NCI-H2107 treated with DMSO at 0.1 percent for 48 hours (cell line): ENCODE data around the gene UBAC2.
A peak's percentile ranks its signal among the peaks of the same experiment; 100 is the strongest.

Source experiments
- DNase-seq: peaks from one replicate; lab custom pipeline; 2025; ENCODE audit not compliant: unreplicated experiment; lab: John Stamatoyannopoulos, UW

Gene UBAC2

DNA sequence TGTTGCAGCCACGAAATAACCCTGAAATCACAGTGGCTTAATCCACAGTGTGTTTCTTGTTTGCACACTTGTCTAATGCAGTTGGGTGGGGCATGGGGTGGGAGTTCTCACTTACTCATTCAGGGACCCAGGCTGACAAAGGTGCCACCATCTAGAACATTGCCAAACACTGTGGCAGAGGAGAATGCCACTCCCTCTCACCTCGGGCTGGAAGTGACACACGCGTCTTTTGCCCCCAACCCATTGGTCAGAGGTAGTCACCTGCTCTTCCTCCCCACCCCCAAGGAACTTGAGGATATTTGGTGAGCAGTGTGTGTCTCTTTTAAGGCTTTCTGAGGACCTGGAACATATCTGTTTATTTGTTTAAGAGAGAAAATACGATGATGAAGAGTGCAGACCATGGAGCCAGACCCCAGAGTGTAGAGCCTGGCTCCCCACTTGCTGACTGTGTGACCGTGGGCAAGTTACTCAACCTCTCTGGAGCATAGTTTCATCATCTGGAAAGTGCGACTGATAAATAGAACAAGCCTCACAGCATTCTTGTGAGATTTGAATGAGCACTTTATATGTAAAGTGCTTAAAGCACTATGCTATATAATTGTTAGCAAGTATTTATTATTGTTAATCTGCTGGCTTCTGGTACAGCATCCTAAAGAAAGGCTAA is 89.2 kb downstream of the UBAC2 start:
- DNase-seq = no peak

DNA sequence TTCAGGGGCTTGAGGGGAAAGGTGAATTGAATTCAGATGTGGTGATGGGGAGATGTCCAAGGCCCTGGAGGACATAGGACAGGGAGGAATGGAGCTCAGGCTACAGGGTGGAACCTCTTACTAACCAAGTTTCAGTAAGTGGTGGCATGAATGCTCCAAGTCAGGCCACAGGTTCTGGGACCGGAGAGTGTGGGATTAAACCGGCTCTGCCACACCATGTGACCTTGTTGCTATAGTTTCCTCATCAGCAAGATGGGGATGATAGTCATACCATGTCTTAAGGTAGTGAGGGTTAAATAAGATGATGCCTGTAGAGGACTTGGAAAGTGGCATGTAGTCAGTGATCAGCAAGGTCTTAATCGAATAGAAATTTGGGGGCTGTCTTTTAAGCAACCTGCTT is 90.2 kb downstream of the UBAC2 start:
- no peak for DNase-seq

DNA sequence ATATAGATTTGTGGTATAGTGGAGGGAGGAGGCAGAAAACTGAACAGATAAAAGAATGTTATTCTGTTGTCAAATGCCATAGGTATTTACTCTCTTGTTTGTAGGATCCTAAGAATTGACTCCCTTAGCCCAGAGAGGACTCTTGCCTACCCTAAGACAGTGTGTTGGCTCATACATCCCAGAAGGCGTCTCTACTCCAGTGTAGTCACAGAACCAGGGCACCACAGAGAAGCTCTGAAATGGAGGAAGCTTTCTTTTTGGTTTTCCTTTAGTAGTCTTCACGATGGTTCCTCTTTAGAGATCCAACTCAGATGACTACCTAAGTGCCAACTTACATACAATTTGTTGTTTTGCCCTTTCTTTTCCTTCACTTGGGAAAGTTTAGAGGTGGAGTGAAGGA is 92.5 kb downstream of the UBAC2 start:
- no peak for DNase-seq

DNA sequence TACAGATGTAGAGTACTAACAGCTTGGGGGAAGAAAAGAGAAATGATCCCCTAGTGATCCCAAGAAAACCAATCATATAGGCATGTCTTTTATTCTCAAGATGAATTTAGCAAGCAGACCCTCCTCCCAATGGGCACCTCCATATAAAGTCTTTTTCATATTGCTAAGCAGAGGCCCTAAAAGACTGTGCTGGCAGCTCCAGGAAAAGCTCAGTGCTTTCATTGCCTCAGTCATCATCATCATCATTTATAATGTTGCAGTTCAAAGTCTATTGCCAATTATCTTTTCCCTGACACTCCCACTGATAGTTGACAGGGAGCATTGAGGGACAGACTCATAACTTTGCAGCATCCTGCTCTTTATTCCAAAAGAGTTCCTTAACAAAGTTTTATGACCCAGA is 93.5 kb downstream of the UBAC2 start:
- no peak for DNase-seq

DNA sequence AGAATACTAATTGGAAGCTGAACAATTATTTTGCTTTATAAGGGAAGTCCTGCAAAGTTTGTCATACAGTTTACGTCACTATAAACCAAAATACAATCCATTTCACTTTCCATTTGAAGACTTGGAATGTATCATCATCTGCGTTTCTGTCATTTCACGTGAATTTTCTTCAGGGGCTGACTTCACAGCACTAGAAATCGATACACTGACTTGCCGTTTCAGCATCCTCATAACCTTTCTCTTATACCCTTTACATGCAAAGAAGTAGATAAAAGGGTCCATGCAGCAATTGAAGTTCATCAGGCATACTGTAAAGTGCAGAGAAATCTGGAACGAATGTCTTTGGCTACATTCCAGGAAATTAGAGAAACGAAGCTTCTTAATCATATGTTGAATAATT is 94.3 kb downstream of the UBAC2 start:
- DNase-seq = no peak

DNA sequence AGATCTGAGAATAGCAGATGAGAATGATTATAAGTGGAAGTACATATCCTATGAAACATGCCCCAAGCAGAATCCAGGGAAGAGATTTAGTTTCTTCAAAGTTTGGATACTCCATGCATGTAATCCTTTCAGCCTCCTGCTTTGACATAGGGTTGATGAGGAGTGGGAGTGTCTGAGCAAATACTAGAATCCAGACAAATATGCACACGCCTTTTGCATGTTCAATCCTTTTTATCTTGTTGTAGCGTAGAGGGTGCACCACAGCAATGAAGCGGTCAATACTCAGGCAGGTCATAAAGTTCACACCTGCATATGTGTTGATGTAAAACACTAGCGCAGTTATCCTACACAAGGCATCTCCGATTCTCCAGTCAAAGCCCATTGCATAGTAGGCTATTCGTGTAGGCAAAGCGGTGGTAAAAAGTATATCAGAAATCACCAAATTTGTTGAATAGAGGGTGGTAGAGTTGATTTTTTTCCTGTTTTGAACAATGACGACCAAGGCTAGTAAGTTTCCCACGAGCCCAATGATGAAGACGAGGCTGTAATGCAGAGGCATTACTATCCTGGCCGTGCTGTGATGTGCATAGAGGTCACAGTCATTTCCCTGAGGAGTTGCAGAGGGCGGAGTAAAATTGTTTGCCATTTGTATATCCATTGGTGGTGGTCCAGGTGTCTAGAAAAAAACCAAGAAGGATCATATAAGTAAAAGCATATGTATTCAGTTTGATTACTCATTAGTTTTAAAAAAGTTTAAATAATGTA is 95.0 kb downstream of the UBAC2 start:
- no peak for DNase-seq

DNA sequence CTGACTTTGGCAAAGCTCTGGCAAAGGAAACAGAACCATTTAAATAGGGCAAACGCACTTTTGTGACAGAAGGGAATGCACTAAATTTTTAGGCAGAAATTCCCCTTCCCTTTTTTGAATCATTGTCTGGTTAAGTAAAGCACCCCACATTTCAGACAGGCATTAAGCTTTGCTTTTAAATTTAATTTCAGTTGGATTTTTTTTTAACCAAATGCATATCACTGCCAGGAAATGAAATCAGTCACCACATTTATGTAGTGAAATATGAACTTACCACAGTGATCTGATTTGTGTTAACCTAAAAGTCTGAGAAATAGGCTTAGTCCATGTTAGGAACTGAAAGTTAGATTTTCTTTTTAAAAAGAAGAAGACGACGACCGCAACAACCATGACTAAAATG is 95.7 kb downstream of the UBAC2 start:
- no peak for DNase-seq

DNA sequence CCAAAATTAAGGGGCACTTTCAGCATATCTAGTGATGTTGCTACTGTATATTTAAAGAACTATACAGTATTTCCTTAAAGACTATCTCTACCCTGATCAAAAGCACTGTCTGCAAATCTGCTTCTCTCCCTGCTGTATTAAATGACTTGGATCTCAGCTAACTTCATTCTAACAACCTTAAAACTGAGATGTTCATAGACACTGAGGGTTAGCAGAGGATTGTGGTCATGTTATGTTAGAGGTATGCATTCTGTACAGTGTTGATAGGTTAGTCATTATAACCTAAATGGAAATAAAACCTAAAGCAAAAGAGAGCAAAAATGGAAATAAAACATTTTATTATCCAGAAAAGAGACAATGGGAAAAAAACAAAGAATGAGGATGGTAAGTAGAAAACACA is 96.7 kb downstream of the UBAC2 start:
- DNase-seq = no peak

DNA sequence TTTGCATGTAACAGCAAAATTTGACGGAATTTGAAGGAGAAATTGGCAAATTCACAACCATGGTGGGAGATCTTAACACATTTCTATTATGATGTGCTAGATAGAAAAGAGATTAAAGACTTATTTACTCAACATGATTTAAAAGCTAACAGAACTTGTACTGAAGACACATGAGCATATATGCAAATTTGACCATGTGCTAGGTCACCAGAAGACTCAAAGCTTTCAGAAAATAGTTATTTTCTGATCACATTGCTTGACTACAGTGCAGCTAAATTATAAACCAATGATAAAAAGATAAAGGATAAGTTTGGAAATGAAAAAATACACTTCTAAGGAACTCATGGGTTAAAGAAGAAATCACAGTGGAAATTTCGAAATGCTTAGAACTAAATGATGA is 97.4 kb downstream of the UBAC2 start:
- DNase-seq = no peak

DNA sequence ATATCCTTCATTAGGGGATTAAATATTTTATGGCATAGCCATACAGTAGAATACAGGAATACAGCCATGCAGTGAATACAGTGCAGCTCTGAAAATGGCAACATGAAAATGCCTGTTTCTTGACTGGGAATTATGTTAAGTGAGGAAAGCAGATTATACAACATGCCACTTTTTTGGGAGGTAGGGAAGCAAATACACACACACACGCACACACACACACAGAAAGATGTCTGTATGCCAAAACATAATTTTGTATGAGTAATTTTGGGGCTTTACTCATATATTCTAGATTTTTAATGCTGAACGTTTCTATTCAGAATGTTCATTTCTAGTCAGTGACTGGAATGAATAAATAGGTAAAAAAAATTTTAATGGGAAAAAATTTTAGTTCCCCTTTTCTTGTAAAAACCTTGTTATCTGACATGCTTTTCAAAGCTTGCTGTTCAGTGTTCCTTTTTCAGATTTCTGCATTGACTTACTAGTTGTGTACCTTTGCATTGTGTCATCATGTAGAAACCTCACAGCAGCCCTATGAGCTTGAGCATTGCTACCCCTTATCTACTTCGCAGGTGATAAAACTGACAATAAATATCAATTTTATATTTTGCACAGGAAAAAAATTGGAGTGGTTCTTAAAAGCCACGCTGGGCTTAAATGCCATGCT is 98.7 kb downstream of the UBAC2 start:
- no peak for DNase-seq

DNA sequence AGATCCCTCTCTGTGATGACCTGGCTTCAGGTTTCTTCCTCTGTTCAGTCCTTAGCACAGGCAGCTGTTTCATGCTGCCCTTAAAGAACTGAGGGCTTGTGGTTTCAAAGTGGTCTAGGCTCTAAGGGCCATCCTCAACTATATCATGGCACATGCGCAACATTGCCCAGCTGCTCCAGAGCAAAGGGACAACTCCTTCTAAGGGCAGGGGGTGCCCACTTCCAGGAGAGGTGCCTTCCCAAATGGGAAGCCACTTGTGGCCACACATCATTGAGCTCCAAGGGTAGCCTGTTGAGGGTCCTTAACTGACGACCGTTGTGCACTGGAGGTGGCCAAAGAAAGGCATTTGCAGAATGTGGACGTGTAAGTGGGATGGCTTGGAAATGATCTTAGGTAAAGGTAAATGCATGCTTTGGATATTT is 99.3 kb downstream of the UBAC2 start:
- DNase-seq = peak; percentile 39

DNA sequence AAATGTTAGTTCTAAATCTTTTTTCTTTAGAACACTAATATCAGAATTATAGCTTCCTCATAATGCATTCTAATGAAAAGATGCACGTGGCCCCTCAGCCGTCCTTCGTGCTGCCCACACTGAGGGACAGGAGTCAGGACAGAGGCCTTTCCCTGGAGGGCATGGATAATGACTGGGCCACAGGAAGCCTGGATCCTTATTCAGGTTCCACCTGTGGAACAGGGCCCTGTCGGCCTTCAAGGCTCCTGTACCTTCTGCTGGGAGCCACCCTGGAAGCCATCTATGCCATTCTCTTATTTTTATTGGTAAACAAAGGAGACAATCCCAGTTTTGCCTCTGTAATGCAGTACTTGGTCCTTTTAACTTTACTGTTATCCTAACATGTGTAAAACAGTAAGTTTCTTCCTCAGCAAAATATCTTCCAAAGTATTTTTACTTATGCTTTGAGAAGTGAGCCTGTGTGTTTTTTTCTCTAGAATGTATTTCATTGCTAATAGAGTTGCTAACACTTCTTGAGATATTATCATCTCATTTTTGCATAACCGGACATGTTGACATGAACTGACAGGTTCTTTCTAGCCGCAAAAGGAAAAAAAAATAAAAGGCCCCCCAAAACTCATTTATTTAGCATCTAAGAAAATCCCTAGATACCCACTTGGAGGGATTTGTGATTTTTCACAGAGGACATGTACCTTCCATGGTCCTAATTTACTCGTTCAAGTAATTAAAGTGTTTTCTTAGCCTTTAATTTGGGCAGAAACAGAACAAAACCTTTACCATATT is 100.6 kb downstream of the UBAC2 start:
- no peak for DNase-seq

DNA sequence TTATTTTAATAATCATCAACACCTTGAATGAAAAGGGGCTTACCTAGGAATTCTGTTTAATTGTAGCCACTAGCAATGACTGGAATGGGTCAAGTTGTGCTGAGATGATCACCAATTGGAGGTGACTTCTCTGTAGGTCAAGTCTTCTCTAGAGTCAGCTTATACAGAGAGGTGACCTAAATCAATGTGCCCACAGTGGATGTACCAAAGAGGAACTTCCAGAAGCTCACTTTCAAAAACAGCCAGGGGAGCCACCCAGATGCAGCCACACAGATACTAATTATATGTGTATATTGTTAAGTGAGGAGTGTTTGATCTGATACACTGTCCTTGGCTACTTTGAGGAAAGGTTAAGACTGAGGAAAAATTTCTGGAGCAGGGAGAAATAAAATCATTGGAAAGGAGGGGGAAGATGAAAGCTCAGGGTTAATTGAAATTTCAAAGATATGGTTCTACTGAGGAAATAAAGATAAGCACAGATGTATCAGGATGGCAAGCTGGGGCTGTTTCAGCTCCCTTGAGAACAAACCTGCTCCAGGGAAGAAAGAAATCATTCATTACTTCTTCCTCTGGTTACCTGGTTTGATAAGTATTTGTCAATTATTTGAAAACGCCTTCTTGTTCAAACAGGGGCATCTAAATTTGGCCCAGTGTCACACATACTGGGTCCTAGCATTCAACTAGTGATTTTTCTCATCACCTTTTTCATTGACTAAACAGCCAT is 101.4 kb downstream of the UBAC2 start:
- DNase-seq = no peak

DNA sequence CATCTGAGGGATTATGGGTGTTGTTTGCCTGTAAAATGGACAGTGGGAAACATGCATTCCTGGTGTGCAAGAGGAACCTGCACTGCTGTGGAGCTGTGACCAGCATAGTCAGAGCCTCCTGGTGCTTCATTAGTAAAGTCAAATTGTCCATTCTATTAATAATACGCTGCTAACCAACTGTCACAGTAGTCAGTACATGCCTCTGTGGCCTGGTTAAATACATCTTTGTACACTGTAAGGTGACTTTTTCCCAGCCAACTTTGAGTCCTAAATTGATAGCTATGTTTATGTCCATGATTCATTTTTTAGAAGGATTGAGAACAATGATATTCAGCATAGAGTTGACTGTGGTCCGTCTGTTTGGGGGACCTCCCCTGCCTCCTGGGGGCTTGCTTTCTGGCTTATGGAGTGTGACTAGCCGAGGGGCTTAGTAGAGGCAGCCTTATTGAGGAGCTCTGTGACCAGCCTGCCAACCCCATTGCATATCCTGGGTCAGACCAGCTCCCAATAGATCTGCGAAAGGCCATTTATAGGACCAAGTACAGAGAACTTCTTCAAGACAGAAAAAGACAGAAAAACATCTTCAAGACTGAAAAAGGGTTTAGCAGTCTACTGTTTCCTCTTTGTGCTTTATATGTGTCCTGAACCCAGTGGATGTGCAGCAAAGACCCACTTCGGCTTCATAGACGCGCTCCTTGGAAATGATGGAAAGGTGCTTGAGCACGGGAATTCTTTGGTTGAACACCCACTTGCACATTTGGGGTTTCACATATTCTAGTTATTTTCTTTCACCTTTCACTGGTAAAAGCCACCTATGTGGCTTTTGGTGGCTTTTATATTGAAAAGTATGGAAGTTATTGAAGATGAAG is 102.2 kb downstream of the UBAC2 start:
- no peak for DNase-seq

DNA sequence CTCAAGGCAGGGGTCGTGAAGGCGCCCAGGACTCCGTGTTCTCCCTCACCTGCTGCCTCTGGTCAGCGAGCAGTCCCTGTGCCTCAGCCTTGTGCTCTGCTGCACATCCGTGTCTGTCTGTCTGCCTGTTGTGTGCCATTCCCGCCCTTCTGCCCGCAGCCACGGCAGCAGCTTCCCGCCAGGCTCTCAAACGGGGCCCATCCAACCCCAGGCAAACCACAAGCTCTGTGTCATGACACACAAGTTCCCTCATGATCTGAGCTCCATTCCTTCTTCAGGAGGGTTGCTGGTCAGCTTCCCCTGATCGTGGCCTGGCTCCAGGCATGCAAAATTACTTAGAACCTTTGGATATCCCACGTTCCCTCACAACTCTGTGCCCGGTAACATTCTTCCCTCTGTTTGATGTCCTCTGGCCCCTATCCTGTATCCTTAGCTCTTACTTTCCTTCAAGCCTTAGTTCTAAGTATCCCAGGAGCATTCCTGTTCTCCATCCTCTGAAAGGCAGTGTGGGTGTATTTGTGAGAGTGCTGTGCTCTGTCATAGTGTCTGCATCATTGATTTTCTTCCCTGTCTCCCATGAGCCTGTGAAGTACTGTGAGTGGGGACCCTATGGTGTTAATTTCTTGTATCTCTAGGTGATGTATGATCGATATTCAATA is 103.3 kb downstream of the UBAC2 start:
- DNase-seq = no peak

DNA sequence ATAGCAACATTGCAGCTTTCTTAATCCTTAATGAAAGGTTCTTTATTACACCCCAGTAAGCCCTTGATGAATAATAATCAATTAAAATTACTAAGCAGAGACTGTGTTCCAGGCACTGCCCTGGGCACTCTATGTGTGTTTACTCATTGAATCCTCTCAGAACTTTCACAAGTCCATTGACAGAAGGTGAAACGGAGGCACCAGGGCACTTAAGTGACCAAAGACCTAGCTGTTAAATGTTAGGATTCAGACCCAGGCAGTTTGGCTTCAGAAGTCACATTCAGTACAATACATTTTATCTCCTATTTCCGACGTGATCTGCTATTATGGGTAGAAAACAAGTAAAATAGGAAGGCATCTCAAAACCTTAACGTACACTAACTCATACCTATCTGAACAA is 103.9 kb downstream of the UBAC2 start:
- no peak for DNase-seq

DNA sequence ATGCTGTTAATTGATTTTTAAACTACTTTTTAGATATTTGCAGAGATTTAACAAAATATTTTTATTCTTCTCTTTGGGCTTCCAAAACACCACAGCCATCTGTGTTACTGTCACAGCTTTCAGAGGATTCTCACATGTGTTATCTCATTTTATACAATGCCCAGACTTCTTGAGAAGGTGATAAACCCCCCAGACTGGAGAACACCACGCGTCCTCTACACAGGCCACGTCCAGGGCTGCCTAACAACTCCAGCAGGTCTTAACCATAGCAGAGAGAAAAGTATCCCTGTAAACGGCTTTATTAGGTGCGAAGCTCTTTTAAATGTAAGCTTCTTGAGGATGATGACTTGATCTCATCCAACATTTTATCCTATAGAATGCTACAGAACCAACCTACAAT is 104.5 kb downstream of the UBAC2 start:
- DNase-seq = no peak

DNA sequence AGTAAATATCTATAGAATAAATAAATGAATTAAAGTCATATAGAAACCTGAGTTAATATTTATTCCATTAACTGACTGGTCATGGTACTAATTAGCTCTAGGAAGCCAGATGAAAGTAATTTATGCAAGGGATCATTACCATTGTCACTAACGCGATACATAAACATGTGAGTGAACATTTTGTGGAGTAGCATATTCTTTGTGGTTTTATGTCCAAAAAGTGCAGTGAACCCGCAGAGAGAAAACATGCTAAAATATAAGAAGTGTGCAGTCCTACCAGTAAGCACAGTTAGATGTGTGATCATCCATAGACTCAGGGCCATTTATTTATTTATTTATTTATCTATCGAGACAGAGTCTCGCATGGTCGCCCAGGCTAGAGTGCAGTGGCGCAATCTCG is 104.9 kb downstream of the UBAC2 start:
- DNase-seq = no peak

DNA sequence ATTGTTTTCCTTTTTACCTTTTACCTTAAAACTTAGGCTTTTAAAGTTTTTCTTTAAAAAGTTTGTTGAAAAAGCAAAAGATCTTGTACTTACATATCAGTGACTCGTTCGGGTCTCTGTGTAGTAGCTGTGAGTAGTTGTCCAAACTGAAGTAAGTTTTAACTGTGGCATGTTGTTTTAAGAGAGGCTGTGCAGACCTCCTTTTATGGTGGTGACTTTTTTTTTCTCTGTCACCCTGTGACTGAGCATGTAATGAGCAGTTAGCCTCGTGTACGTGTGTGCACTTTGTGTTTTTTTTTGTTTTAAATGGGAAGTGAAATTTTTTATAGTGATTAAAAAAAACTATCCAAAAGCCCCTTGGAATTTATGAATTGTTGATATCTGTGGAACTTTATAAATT is 106.6 kb downstream of the UBAC2 start, which contains the start of gene GPR183:
Gene GPR183, minus strand, starts transcription at position 153 of the 400 bp plus-strand sequence. CDS start 11,254 bp downstream, outside the sequence.
- no peak for DNase-seq
